HG03175 (cell line): ENCODE measurements around the gene PCDHB10.
"Not testable (repeated sequence)": the region's sequence is repeated elsewhere in the genome, so short reads cannot be mapped to it uniquely, and the experiment has no call there.

ENCODE experiments used
- ATAC-seq: cut with Tn5 transposase; IDR thresholded peaks from one replicate; pipeline ENCODE4 v1.9.1; 2021; ENCODE audit warnings: mild to moderate bottlenecking, moderate library complexity; ENCODE audit not compliant: unreplicated experiment

Gene PCDHB10

GRCh38 chr5:141186897-141187512 lies 5.1 kb upstream of the PCDHB10 start, which contains the start of gene PCDHB9:
Gene PCDHB9, plus strand, starts transcription at chr5:141187161. Its CDS starts 158 bp downstream, at chr5:141187319.
- no peak for ATAC-seq

- not testable (repeated sequence) for ATAC-seq
Observed at GRCh38 chr5:141188682-141189081, 3.5 kb upstream of the PCDHB10 start.

DNA sequence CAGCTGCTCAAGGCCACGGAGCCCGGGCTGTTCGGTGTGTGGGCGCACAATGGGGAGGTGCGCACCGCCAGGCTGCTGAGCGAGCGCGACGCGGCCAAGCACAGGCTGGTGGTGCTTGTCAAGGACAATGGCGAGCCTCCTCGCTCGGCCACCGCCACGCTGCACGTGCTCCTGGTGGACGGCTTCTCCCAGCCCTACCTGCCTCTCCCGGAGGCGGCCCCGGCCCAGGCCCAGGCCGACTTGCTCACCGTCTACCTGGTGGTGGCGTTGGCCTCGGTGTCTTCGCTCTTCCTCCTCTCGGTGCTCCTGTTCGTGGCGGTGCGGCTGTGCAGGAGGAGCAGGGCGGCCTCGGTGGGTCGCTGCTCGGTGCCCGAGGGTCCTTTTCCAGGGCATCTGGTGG lies 3.0 kb upstream of the PCDHB10 start:
- not testable (repeated sequence) for ATAC-seq

DNA sequence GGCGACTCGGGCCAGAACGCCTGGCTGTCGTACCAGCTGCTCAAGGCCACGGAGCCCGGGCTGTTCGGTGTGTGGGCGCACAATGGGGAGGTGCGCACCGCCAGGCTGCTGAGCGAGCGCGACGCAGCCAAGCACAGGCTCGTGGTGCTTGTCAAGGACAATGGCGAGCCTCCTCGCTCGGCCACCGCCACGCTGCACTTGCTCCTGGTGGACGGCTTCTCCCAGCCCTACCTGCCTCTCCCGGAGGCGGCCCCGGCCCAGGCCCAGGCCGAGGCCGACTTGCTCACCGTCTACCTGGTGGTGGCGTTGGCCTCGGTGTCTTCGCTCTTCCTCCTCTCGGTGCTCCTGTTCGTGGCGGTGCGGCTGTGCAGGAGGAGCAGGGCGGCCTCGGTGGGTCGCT lies 2.2 kb downstream of the PCDHB10 start:
- not testable (repeated sequence) for ATAC-seq

DNA sequence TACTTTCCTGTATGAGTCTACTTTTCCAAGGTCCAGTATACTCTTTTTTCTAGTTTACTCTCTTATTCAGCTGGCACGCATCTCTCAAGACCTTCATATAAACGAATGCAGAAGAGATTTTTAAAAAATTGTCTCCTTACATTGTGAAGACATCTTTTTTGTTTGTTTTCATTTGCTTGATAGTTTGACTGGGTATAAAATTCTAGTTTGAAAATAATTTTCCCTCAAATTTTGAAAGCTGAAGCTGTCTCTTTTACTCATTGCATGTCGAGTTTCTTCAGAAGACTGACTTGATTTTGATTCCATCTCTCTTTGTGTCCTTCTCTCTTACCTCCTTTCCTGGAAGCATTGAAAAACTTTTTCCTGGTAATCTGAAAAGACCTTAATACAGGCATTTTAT lies 4.2 kb downstream of the PCDHB10 start:
- ATAC-seq, result no peak

GRCh38 chr5:141199359-141200235 lies 7.4 kb downstream of the PCDHB10 start, which contains the start of gene PCDHB11:
Gene PCDHB11, plus strand, starts transcription at chr5:141199627. Its CDS starts 148 bp downstream, at chr5:141199775.
- ATAC-seq, result no peak

DNA sequence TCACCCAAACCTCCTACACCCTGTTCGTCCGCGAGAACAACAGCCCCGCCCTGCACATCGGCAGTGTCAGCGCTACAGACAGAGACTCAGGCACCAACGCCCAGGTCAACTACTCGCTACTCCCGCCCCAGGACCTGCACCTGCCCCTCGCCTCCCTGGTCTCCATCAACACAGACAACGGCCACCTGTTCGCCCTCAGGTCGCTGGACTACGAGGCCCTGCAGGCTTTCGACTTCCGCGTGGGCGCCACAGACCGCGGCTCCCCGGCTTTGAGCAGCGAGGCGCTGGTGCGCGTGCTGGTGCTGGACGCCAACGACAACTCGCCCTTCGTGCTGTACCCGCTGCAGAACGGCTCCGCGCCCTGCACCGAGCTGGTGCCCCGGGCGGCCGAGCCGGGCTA lies 9.0 kb downstream of the PCDHB10 start:
- not testable (repeated sequence) for ATAC-seq

DNA sequence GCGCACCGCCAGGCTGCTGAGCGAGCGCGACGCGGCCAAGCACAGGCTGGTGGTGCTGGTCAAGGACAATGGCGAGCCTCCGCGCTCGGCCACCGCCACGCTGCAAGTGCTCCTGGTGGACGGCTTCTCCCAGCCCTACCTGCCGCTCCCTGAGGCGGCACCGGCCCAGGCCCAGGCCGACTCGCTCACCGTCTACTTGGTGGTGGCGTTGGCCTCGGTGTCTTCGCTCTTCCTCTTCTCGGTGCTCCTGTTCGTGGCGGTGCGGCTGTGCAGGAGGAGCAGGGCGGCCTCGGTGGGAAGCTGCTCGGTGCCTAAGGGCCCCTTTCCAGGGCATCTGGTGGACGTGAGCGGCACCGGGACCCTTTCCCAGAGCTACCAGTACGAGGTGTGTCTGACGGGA lies 9.5 kb downstream of the PCDHB10 start:
- ATAC-seq, result not testable (repeated sequence)

DNA sequence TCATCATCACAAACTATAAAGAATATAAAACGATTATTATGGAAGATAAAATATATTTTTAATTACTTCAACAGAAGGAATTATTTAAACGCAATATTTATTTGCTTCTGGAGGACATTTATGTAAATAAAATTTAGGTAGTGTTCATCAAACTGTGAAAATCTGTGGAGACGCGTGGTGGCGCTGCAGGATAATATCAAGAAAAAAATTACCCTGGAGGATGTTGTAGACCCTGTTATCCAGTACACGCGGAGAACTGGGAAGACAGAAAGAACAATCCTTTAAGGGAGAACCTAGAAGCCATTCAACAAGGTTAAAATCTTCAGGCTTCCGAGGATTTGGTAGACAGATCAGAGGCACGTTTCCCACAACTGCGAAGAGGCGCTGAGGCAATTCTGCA lies 16.3 kb downstream of the PCDHB10 start, which contains the start of gene PCDHB12:
Gene PCDHB12, plus strand, starts transcription at position 242 of the 400 bp plus-strand sequence. CDS start 189 bp downstream, outside the sequence.
- ATAC-seq, result no peak

GRCh38 chr5:141210281-141210680 lies 18.1 kb downstream of the PCDHB10 start:
- not testable (repeated sequence) for ATAC-seq

DNA sequence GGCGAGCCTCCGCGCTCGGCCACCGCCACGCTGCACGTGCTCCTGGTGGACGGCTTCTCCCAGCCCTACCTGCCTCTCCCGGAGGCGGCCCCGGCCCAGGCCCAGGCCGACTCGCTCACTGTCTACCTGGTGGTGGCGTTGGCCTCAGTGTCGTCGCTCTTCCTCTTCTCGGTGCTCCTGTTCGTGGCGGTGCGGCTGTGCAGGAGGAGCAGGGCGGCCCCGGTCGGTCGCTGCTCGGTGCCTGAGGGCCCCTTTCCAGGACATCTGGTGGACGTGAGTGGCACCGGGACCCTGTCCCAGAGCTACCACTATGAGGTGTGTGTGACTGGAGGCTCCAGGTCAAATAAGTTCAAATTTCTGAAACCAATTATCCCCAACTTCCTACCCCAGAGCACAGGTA lies 18.7 kb downstream of the PCDHB10 start:
- ATAC-seq, result not testable (repeated sequence)

DNA sequence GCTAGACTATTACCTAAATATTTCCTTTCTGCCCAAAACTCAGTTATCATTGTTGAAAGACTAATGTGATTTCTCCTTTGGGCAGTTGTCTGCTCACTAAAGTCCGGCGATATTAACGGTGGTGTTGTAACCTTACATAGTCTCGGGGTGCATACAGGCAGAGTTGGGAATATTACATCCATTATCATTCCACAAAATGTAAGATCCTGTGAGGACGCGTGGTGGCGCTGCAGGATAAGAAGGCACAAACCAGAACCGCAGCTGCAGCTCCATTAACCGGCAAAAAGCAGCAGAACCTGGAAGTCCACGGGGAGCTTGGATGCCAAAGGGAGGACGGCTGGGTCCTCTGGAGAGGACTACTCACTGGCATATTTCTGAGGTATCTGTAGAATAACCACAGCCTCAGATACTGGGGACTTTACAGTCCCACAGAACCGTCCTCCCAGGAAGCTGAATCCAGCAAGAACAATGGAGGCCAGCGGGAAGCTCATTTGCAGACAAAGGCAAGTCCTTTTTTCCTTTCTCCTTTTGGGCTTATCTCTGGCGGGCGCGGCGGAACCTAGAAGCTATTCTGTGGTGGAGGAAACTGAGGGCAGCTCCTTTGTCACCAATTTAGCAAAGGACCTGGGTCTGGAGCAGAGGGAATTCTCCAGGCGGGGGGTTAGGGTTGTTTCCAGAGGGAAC lies 21.6 kb downstream of the PCDHB10 start, which contains the start of gene PCDHB13:
Gene PCDHB13, plus strand, starts transcription at position 264 of the 684 bp plus-strand sequence. Its CDS starts 205 bp downstream, at position 469.
- ATAC-seq, result not testable (repeated sequence)

GRCh38 chr5:141214583-141214982 lies 22.4 kb downstream of the PCDHB10 start:
- ATAC-seq, result not testable (repeated sequence)

DNA sequence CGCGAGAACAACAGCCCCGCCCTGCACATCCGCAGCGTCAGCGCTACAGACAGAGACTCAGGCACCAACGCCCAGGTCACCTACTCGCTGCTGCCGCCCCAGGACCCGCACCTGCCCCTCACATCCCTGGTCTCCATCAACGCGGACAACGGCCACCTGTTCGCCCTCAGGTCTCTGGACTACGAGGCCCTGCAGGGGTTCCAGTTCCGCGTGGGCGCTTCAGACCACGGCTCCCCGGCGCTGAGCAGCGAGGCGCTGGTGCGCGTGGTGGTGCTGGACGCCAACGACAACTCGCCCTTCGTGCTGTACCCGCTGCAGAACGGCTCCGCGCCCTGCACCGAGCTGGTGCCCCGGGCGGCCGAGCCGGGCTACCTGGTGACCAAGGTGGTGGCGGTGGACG lies 23.4 kb downstream of the PCDHB10 start:
- ATAC-seq, result not testable (repeated sequence)

GRCh38 chr5:141216035-141216434 lies 23.9 kb downstream of the PCDHB10 start:
- not testable (repeated sequence) for ATAC-seq

- ATAC-seq, result no peak
Observed at GRCh38 chr5:141223112-141223783, 31.1 kb downstream of the PCDHB10 start, which contains the start of gene PCDHB14. Gene PCDHB14, plus strand, starts transcription at chr5:141223343. Its CDS starts 163 bp downstream, at chr5:141223506.

DNA sequence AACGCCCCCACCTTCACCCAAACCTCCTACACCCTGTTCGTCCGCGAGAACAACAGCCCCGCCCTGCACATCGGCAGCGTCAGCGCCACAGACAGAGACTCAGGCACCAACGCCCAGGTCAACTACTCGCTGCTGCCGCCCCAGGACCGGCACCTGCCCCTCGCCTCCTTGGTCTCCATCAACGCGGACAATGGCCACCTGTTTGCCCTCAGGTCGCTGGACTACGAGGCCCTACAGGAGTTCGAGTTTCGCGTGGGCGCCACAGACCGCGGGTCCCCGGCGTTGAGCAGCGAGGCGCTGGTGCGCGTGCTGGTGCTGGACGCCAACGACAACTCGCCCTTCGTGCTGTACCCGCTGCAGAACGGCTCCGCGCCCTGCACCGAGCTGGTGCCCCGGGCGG lies 32.7 kb downstream of the PCDHB10 start:
- ATAC-seq, result not testable (repeated sequence)

- ATAC-seq, result not testable (repeated sequence)
Observed at GRCh38 chr5:141225421-141225820, 33.3 kb downstream of the PCDHB10 start.

- no peak for ATAC-seq
Observed at GRCh38 chr5:141234109-141234667, 42.0 kb downstream of the PCDHB10 start.

- not testable (repeated sequence) for ATAC-seq
Observed at GRCh38 chr5:141235922-141236321, 43.8 kb downstream of the PCDHB10 start.
